Adrenal gland (tissue), 12 donors: ENCODE data around the gene ZNF350. TPM values are rescaled to one million over a fixed set of nuclear protein-coding genes. Genes with fewer than 3 reads are reported as not detected.
"Not testable (repeated sequence)": the region's sequence is repeated elsewhere in the genome, so short reads cannot be mapped to it uniquely, and the experiment has no call there.

Source experiments
- DNase-seq, 7 donors: peaks; one replicate each; pipeline ENCODE4 v3.0.0-alpha.2; 2019 to 2020
- H3K27ac ChIP-seq, 5 donors: fragments of 200-600 bp; sonication (generic) in 4 of 5; 1 replicate in 3 of 5; 2 replicates in 2 of 5; pipeline versions ENCODE4 v1.5.1 to v1.8.0; 2016 to 2020; ENCODE audit warnings: mild to moderate bottlenecking in 1 of 5
- H3K27me3 ChIP-seq: fragments of 200-600 bp; 2 replicates; pipeline ENCODE4 v1.8.0; 2021
- H3K36me3 ChIP-seq, 2 donors: fragments of 200-600 bp; replicated peaks in 1 of 2; 1 replicate in 1 of 2; 2 replicates in 1 of 2; pipeline versions ENCODE4 v1.5.1 to v1.8.0; 2018 to 2022
- H3K4me1 ChIP-seq, 2 donors: fragments of 200-600 bp; replicated peaks in 1 of 2; 1 replicate in 1 of 2; 2 replicates in 1 of 2; pipeline versions ENCODE4 v1.5.1 to v1.8.0; 2018 to 2021
- H3K4me3 ChIP-seq, 4 donors: fragments of 200-600 bp; sonication (generic) in 3 of 4; one replicate each; pipeline ENCODE4 v1.5.1; 2016 to 2018
- H3K9me3 ChIP-seq, 3 donors: fragments of 200-600 bp; sonication (generic) in 1 of 3; replicated peaks in 1 of 3; 1 replicate in 2 of 3; 2 replicates in 1 of 3; pipeline versions ENCODE4 v1.5.1 to v1.8.0; 2016 to 2021
- POLR2A ChIP-seq, 2 donors: fragments of 450-650 bp; IDR thresholded peaks; one replicate each; pipeline ENCODE4 v1.6.1; 2017; ENCODE audit warnings: antibody characterized with exemption in 2 of 2, mild to moderate bottlenecking in 2 of 2, moderate library complexity in 1 of 2
- WGBS, 4 donors: extraction: QIAGEN DNeasy Blood & Tissue Kit in 2 of 4; methylation state at CpG; one replicate each; pipeline versions ENCODE4 v1.1.5 to v1.1.7; 2013 to 2017; 5-methylcytosine and 5-hydroxymethylcytosine counted together
- intact Hi-C, 2 donors: fragments of 100-400 bp; cut with DNase I; formaldehyde crosslinking; loops; one replicate each; pipeline versions ENCODE4 v1.14.1 to v1.15.0; 2022 to 2023
- polyA plus RNA-seq, 3 donors: library from polyadenylated mRNA; stranded (reverse); fragments of 200-250 nt in 2 of 3; fragments of 350-450 nt in 1 of 3; fragmentation: Illumina TruSeq in 1 of 3; extraction: RNeasy Lipid Tissue Mini Kit (QIAGEN cat#74804) in 1 of 3; gene quantifications; one replicate each; pipeline ENCODE4 v1.2.3, GENCODE V29; 2013 to 2014
- total RNA-seq, 9 donors: library from RNA; depleted of rRNA in 4 of 9; stranded (reverse); fragments of >200 nt in 4 of 9; fragments of 120-200 nt in 1 of 9; fragmentation: NEBNext Ultra II Directional in 1 of 9; extraction: Animal tissue kit (Norgen Biotek cat#: 25700) in 1 of 9; gene quantifications; one replicate each; pipeline versions ENCODE4 v1.1.0 to v1.2.4, GENCODE V29; 2013 to 2023
- TF ChIP-seq, protein P1 (sequence below), 6 experiments: fragments of 450-650 bp in 4 of 6; fragments of 200-600 bp in 2 of 6; sonication (generic) in 1 of 6; IDR thresholded peaks; 1 replicate in 5 of 6; 2 replicates in 1 of 6; pipeline versions ENCODE4 v1.5.1 to v1.8.0; 2016 to 2021; ENCODE audit warnings: antibody characterized with exemption in 6 of 6, mild to moderate bottlenecking in 2 of 6, moderate library complexity in 1 of 6
- donor health status: healthy with polysubstance abuse.
- donor health status: Bipolar disorder and iron deficiency.
- donor health status: DM: yes; HTN: yes; CAD: no.
- donor health status: DM: no; HTN: no; CAD: no.
- donor health status: DM: no; HTN: no; CAD: no.
- donor health status: DM: yes; HTN: yes; CAD: no.

ZNF350 gene
- total and polyA plus RNA-seq, 12 donors = 4.5 to 12.8 (median 10.5) TPM

- peaks cover 0 to 30% (median 6%) of the 10 kb centered on the region in 3 donors for H3K9me3 ChIP-seq
- H3K27me3 ChIP-seq = no peaks in the 10 kb centered on the region
- TF ChIP-seq, protein P1, sequence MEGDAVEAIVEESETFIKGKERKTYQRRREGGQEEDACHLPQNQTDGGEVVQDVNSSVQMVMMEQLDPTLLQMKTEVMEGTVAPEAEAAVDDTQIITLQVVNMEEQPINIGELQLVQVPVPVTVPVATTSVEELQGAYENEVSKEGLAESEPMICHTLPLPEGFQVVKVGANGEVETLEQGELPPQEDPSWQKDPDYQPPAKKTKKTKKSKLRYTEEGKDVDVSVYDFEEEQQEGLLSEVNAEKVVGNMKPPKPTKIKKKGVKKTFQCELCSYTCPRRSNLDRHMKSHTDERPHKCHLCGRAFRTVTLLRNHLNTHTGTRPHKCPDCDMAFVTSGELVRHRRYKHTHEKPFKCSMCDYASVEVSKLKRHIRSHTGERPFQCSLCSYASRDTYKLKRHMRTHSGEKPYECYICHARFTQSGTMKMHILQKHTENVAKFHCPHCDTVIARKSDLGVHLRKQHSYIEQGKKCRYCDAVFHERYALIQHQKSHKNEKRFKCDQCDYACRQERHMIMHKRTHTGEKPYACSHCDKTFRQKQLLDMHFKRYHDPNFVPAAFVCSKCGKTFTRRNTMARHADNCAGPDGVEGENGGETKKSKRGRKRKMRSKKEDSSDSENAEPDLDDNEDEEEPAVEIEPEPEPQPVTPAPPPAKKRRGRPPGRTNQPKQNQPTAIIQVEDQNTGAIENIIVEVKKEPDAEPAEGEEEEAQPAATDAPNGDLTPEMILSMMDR (IDR thresholded peaks at IDR 0.05) = no peak
- peak; percentile 69 to 77 for TF ChIP-seq POLR2A (IDR thresholded peaks at IDR 0.05)
- peak; percentile 88 to 96 (median 90) for DNase-seq
- peak within 1 kb of the TSS; percentile 58 to 93 (median 70) for H3K4me3 ChIP-seq
- peaks cover 0 to 24% of the 10 kb centered on the region in 2 donors for H3K36me3 ChIP-seq
- peak within 1 kb of the TSS; percentile 88 to 96 (median 93) for H3K27ac ChIP-seq
- peaks cover 0 to 15% of the 10 kb centered on the region in 2 donors for H3K4me1 ChIP-seq
- 0% methylated on average over 27 to 53 of the region's 53 CpGs for WGBS, 4 donors
- intact Hi-C loops = no loop called here
Measured at GRCh38 chr19:52028027-52028779, 41.6 kb upstream of the ZNF350 start, which contains the start of gene ZNF614. Gene ZNF614 (minus strand): TSS chr19:52028379. CDS start chr19:52025745, 2,634 bp downstream.

- H3K27ac ChIP-seq, DNase-seq, H3K4me3 ChIP-seq, H3K27me3 ChIP-seq, intact Hi-C loops: not testable (repeated sequence)
- WGBS, 4 donors = 92 to 96% (median 93%) methylated on average over 15 of the region's 15 CpGs
- H3K36me3 ChIP-seq = peaks cover 0 to 25% of the 10 kb centered on the region in 2 donors
- peaks cover 0 to 15% of the 10 kb centered on the region in 2 donors for H3K4me1 ChIP-seq
- H3K9me3 ChIP-seq = peaks cover 0 to 17% (median 5%) of the 10 kb centered on the region in 3 donors
Measured at GRCh38 chr19:52026255-52026990, 39.8 kb upstream of the ZNF350 start.

DNA sequence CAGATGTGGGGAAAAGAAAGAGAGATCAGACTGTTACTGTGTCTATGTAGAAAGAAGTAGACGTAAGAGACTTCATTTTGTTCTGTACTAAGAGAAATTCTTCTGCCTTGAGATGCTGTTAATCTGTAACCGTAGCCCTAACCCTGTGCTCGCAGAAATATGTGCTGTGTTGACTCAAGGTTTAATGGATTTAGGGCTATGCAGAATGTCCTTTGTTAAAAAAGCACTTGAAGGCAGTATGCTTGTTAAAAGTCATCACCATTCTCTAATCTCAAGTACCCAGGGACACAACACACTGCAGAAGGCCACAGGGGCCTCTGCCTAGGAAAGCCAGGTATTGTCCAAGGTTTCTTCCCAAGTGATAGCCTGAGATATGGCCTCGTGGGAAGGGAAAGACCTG, 37.8 kb upstream of the ZNF350 start:
- H3K4me3 ChIP-seq, H3K27ac ChIP-seq, H3K27me3 ChIP-seq, intact Hi-C loops, DNase-seq, H3K9me3 ChIP-seq: not testable (repeated sequence)
- Histone ChIP-seq H3K36me3 (peaks cover 0 to 30% of the 10 kb centered on the region in 2 donors), H3K4me1 (peaks cover 0 to 15% of the 10 kb centered on the region in 2 donors)
- WGBS, 4 donors = 91 to 97% (median 93%) methylated on average over 4 of the region's 4 CpGs

DNA sequence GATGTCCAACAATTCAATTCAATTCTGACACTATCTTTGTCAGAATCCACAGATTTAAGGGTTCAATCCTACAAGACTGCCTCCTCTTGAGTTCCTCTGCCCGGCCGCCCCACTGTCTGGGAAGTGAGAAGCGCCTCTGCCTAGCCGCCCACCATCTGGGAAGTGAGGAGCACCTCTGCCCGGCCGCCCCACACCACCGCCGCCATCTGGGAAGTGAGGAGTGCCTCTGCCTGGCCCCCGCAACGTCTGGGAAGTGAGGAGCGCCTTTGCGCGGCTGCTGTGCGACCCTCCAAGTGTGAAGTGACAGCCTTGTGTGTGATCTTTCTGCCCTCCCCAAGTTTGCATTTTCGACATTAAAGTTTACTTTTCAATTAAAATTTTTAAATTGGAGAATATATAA, 35.6 kb upstream of the ZNF350 start:
- peaks cover 0 to 44% of the 10 kb centered on the region in 2 donors for H3K36me3 ChIP-seq
- 92 to 98% (median 96%) methylated on average over 15 of the region's 15 CpGs for WGBS, 4 donors
- H3K27me3 ChIP-seq = no peaks in the 10 kb centered on the region
- DNase-seq = no peak
- H3K4me1 ChIP-seq = peaks cover 0 to 6% of the 10 kb centered on the region in 2 donors
- no peak for TF ChIP-seq POLR2A (IDR thresholded peaks at IDR 0.05)
- TF ChIP-seq, protein P1 (IDR thresholded peaks at IDR 0.05) = no peak
- no peak overlapping the region for H3K4me3 ChIP-seq
- intact Hi-C loops = no loop called here
- H3K9me3 ChIP-seq = peaks cover 0 to 21% (median 5%) of the 10 kb centered on the region in 3 donors
- no peak overlapping the region for H3K27ac ChIP-seq

DNA sequence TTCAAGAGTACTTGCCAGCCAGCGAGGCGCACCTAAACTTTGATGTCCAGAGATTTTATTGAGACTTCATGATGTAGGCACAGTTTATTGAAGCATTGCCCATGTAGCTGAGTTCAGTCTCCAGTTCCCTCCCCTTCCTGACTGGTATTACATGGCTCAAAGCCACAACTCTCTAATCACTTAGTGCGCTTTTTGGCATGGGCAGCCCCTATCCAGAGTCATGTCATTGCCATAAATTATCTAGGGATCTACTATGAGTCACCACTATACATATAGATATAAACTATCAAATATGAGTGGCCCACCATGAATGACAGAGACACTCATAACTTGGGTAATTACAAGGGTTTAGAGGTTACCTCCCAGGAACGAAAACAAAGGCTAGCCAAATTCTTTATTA, 33.9 kb upstream of the ZNF350 start:
- TF ChIP-seq, protein P1 (IDR thresholded peaks at IDR 0.05) = no peak
- TF ChIP-seq POLR2A (IDR thresholded peaks at IDR 0.05) = no peak
- WGBS, 4 donors = 96 to 100% (median 98%) methylated on average over 4 of the region's 4 CpGs
- Histone ChIP-seq H3K27ac (no peak overlapping the region), H3K4me1 (no peaks in the 10 kb centered on the region), H3K27me3 (no peaks in the 10 kb centered on the region), H3K36me3 (peaks cover 0 to 57% of the 10 kb centered on the region in 2 donors), H3K4me3 (no peak overlapping the region), H3K9me3 (peaks cover 0 to 33% (median 5%) of the 10 kb centered on the region in 3 donors)
- intact Hi-C loops = no loop called here
- no peak for DNase-seq
